ENCODE data around the gene AQR. TPM values are rescaled to one million over a fixed set of nuclear protein-coding genes. Genes with fewer than 3 reads are reported as not detected.
A peak's percentile ranks its signal among the peaks of the same experiment; 100 is the strongest.

AQR gene
- total and polyA plus RNA-seq, 2 of the 13 experiments (the other 11 are each of a cell fraction or from before 2014, with no cell fraction given): 18.7 to 31.3 TPM

GRCh38 chr15:34987609-34988026, 18.1 kb upstream of the AQR start (continued):
- TF ChIP-seq ATF7 (IDR thresholded peaks at IDR 0.05) (no peak), ATF7 (CRISPR knock-in tag; IDR thresholded peaks at IDR 0.05) (no peak), GLI4 (CRISPR knock-in tag; IDR thresholded peaks at IDR 0.05; ENCODE audit: borderline replicate concordance) (no peak), CREBL2 (CRISPR knock-in tag; IDR thresholded peaks at IDR 0.05; ENCODE audit: borderline replicate concordance) (no peak), ATAD3A (CRISPR knock-in tag; IDR thresholded peaks at IDR 0.05) (no peak), ZBTB49 (CRISPR knock-in tag; IDR thresholded peaks at IDR 0.05; ENCODE audit: borderline replicate concordance) (no peak), ZNF850 (CRISPR knock-in tag; conservative IDR thresholded peaks at IDR 0.05) (no peak), KLF13 (CRISPR knock-in tag; IDR thresholded peaks at IDR 0.05) (no peak), DRAP1 (CRISPR knock-in tag; IDR thresholded peaks at IDR 0.05) (0 out of 2 replicates have a peak, but pooled peaks have one; percentile 5), MEIS2 (CRISPR knock-in tag; IDR thresholded peaks at IDR 0.05) (no peak), CSRNP1 (CRISPR knock-in tag; IDR thresholded peaks at IDR 0.05) (no peak), NR2C2 (CRISPR knock-in tag; IDR thresholded peaks at IDR 0.05; ENCODE audit: borderline replicate concordance) (0 out of 2 replicates have a peak, but pooled peaks have one; percentile 74), TAF15 (IDR thresholded peaks at IDR 0.05; ENCODE audit: low read depth, low read length, poor library complexity, severe bottlenecking) (no peak), ZNF841 (CRISPR knock-in tag; IDR thresholded peaks at IDR 0.05; ENCODE audit: borderline replicate concordance) (no peak), ADNP (CRISPR knock-in tag; IDR thresholded peaks at IDR 0.05) (no peak), MIER3 (CRISPR knock-in tag; IDR thresholded peaks at IDR 0.05; ENCODE audit: borderline replicate concordance) (0 out of 2 replicates have a peak, but pooled peaks have one; percentile 3), CENPX (CRISPR knock-in tag; IDR thresholded peaks at IDR 0.05) (no peak), ZNF792 (CRISPR knock-in tag; IDR thresholded peaks at IDR 0.05) (no peak; the same call in 1 of the 2 replicates), NR2F1 (CRISPR knock-in tag; IDR thresholded peaks at IDR 0.05) (peak; percentile 16 to 69; a peak in 1 of 4 replicates), ZNF619 (CRISPR knock-in tag; IDR thresholded peaks at IDR 0.05) (no peak), RAD21 (CRISPR knock-in tag; IDR thresholded peaks at IDR 0.05) (no peak), CENPT (CRISPR knock-in tag; IDR thresholded peaks at IDR 0.05; ENCODE audit: low read depth) (0 out of 2 replicates have a peak, but pooled peaks have one; percentile 8), MAF1 (CRISPR knock-in tag; IDR thresholded peaks at IDR 0.05; ENCODE audit: borderline replicate concordance) (no peak), SIN3B (IDR thresholded peaks at IDR 0.05; ENCODE audit: low read length) (no peak), MEF2D (CRISPR knock-in tag; IDR thresholded peaks at IDR 0.05) (no peak), ZNF557 (CRISPR knock-in tag; IDR thresholded peaks at IDR 0.05) (no peak), HMGA1 (CRISPR knock-in tag; conservative IDR thresholded peaks at IDR 0.05) (no peak), RFX3 (CRISPR knock-in tag; IDR thresholded peaks at IDR 0.05) (no peak), RFX1 (IDR thresholded peaks at IDR 0.05) (no peak), NCOR1 (IDR thresholded peaks at IDR 0.05; ENCODE audit: borderline replicate concordance, low read length) (peak; percentile 64)
